ENCODE measurements around the gene B2M. TPM values are rescaled to one million over a fixed set of nuclear protein-coding genes. Genes with fewer than 3 reads are reported as not detected.
"Not testable (repeated sequence)": the region's sequence is repeated elsewhere in the genome, so short reads cannot be mapped to it uniquely, and the experiment has no call there.

The B2M gene
- polyA plus RNA-seq, 1 experiment = 5,536 TPM

GRCh38 chr15:44719293-44719999 is 8.1 kb downstream of the B2M start:
- POLR2A ChIA-PET = interaction anchor here (0.6 to 0.7 kb wide), 2 partner anchors 88 to 142 kb away, joined by 3 read pairs; no protein-coding TSS in a partner anchor
- TF ChIP-seq CTCF (IDR thresholded peaks at IDR 0.05; ENCODE audit: low read depth, low read length) = no peak
- no peak for DNase-seq (ENCODE audit: low read depth, low spot score)
- Histone ChIP-seq H3K27me3 (ENCODE audit: control insufficient read depth, insufficient read depth, low read length) (no peaks in the 10 kb centered on the region), H3K27ac (ENCODE audit: low read depth, low read length) (no peak overlapping the region), H3K9me3 (ENCODE audit: control insufficient read depth, insufficient read depth, low read length) (no peaks in the 10 kb centered on the region), H3K4me3 (ENCODE audit: low read depth, low read length) (no peak overlapping the region)
- CTCF ChIA-PET = interaction anchor here (0.7 to 1.3 kb wide), 2 partner anchors 18 to 56 kb away, joined by 3 read pairs; partner anchors contain the start of gene SPG11

- POLR2A ChIA-PET = interaction anchor here (0.6 to 1.4 kb wide), 3 partner anchors 9 to 142 kb away, joined by 3 to 4 read pairs (median 3); partner anchors contain the start of genes B2M and PATL2
- not testable (repeated sequence) for H3K27ac ChIP-seq (ENCODE audit: low read depth, low read length); DNase-seq (ENCODE audit: low read depth, low spot score); H3K4me3 ChIP-seq (ENCODE audit: low read depth, low read length); H3K27me3 ChIP-seq (ENCODE audit: control insufficient read depth, insufficient read depth, low read length); H3K9me3 ChIP-seq (ENCODE audit: control insufficient read depth, insufficient read depth, low read length)
- CTCF ChIA-PET = interaction anchor here (0.7 kb wide), 1 partner anchor 17 kb away, joined by 3 read pairs; no protein-coding TSS in a partner anchor
Observed at GRCh38 chr15:44720000-44720435, 8.7 kb downstream of the B2M start.

GRCh38 chr15:44720460-44721176 is 9.3 kb downstream of the B2M start:
- no peak for DNase-seq (ENCODE audit: low read depth, low spot score)
- Histone ChIP-seq H3K27me3 (ENCODE audit: control insufficient read depth, insufficient read depth, low read length) (no peaks in the 10 kb centered on the region), H3K4me3 (ENCODE audit: low read depth, low read length) (no peak overlapping the region), H3K9me3 (ENCODE audit: control insufficient read depth, insufficient read depth, low read length) (no peaks in the 10 kb centered on the region), H3K27ac (ENCODE audit: low read depth, low read length) (no peak overlapping the region)
- no peak for TF ChIP-seq CTCF (IDR thresholded peaks at IDR 0.05; ENCODE audit: low read depth, low read length)
- ChIA-PET CTCF (interaction anchor here (0.6 to 0.7 kb wide), 2 partner anchors 17 to 248 kb away, joined by 3 to 4 read pairs; no protein-coding TSS in a partner anchor), POLR2A (interaction anchor here (0.6 to 1.4 kb wide), 3 partner anchors 9 to 143 kb away, joined by 3 to 4 read pairs (median 3); partner anchors contain the start of genes B2M and PATL2)

- DNase-seq (ENCODE audit: low read depth, low spot score) = no peak
- no peaks in the 10 kb centered on the region for H3K27me3 ChIP-seq (ENCODE audit: control insufficient read depth, insufficient read depth, low read length)
- ChIA-PET CTCF (interaction anchor here (1.3 kb wide), 2 partner anchors 59 to 132 kb away, joined by 3 read pairs; partner anchors contain the start of gene SPG11), POLR2A (interaction anchor here (0.6 kb wide), 1 partner anchor 11 kb away, joined by 3 read pairs; the partner anchor contains the start of genes B2M and PATL2)
- no peak overlapping the region for H3K4me3 ChIP-seq (ENCODE audit: low read depth, low read length)
- H3K9me3 ChIP-seq (ENCODE audit: control insufficient read depth, insufficient read depth, low read length) = no peaks in the 10 kb centered on the region
- TF ChIP-seq CTCF (IDR thresholded peaks at IDR 0.05; ENCODE audit: low read depth, low read length) = no peak
- no peak overlapping the region for H3K27ac ChIP-seq (ENCODE audit: low read depth, low read length)
Observed at GRCh38 chr15:44722011-44722410, 10.7 kb downstream of the B2M start.

GRCh38 chr15:44726136-44726535 is 14.8 kb downstream of the B2M start:
- Histone ChIP-seq H3K27me3 (ENCODE audit: control insufficient read depth, insufficient read depth, low read length) (no peaks in the 10 kb centered on the region), H3K9me3 (ENCODE audit: control insufficient read depth, insufficient read depth, low read length) (no peaks in the 10 kb centered on the region), H3K27ac (ENCODE audit: low read depth, low read length) (peak overlapping the region; percentile 85), H3K4me3 (ENCODE audit: low read depth, low read length) (no peak overlapping the region)
- TF ChIP-seq CTCF (IDR thresholded peaks at IDR 0.05; ENCODE audit: low read depth, low read length) = no peak
- no peak for DNase-seq (ENCODE audit: low read depth, low spot score)
- ChIA-PET POLR2A (interaction anchor here (0.8 to 4.6 kb wide), 3 partner anchors 10 to 62 kb away, joined by 3 to 67 read pairs (median 3); partner anchors contain the start of genes B2M and PATL2), CTCF (interaction anchor here (0.9 to 7.2 kb wide), 7 partner anchors 11 to 142 kb away, joined by 3 to 41 read pairs (median 5); partner anchors contain the start of genes B2M, PATL2, SPG11 and TRIM69)

Measured in AG04450 (cell line).